HG03097 (cell line): ENCODE results near the gene AATK.
A peak's percentile ranks its signal among the peaks of the same experiment; 100 is the strongest.

Experiments
- ATAC-seq: cut with Tn5 transposase; IDR thresholded peaks from one replicate; pipeline ENCODE4 v1.9.1; 2021; ENCODE audit not compliant: unreplicated experiment, low FRiP score

Gene AATK

GRCh38 chr17:81118308-81119221 is 47.5 kb downstream of the AATK start:
- ATAC-seq, result no peak

DNA sequence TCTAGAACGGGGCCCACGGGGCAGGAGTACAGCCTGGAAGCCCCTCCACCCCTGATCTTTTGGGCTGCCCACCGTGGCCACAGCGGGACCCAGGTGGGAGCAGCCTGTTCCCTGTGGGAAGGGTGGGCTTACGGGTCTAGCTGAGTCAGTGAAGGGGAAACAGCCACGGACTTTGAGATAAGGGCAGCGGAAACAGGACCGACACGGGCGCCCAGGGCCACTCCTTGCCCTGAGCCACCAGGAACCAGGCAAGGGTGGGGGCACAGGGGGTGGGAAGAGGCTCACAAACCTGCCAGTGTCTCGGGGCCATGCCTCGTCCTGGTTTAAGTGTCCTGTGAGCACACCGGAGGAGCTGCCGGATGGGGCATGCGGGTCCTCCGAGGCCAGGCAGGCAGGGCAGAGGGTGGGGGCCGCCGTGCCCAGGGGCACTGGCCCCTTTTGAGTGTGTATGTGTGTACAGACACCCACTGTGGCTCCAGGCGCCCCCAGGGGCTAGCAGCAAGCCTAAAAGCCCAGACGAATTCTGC is 48.3 kb downstream of the AATK start:
- ATAC-seq, result no peak

- ATAC-seq, result no peak
Observed at GRCh38 chr17:81116704-81117103, 49.3 kb downstream of the AATK start.

- no peak for ATAC-seq
Observed at GRCh38 chr17:81115749-81116464, 50.1 kb downstream of the AATK start.

DNA sequence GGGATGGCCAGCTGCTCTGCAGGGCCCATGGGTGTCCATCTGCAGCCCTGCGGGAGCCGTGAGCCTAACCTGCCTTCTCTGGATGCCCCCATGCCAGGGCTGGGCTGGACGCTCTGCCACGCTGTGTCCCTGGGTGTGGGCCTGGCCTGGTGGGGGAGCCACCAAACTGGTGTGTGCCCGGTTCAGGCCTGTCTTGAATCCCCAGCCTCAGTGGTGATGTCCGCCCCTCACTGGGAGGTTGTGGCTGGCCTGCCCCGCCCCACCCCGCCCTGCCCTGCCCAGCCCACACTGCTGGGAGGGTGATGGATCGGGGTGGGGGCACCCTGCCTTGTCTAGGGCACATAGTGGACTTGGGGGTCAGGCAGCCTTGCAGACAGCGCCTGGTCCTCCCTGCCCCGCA is 50.8 kb downstream of the AATK start:
- no peak for ATAC-seq

- ATAC-seq, result no peak
Observed at GRCh38 chr17:81114351-81115093, 51.5 kb downstream of the AATK start.

DNA sequence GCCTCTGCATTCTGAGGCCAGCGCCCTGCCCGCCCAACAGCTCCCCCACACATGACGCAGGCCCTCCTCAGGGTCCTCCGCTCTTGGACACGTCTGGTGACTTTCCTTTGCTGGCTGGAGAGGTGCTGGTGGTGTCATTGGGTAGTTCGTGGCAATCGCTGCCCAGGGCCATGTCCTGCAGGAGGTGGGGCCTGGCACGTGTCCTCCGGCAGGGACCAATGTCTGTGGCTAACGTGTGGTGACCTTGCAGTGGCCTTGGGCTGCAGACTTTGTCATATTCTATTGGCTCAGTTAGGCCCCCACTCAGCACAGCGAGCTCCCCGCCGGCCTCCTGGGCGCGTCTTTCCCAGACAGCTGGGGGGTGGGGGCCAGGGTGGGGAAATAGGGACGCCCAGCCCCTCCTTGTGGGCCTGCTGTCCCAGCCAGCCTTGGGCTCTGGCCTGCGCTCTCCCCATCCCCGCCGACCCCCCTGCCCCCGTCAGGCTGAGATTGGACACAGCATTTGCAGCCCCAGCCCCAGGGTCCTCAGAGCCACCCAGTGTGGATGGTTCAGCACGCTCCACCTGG is 52.8 kb downstream of the AATK start:
- ATAC-seq, result no peak

DNA sequence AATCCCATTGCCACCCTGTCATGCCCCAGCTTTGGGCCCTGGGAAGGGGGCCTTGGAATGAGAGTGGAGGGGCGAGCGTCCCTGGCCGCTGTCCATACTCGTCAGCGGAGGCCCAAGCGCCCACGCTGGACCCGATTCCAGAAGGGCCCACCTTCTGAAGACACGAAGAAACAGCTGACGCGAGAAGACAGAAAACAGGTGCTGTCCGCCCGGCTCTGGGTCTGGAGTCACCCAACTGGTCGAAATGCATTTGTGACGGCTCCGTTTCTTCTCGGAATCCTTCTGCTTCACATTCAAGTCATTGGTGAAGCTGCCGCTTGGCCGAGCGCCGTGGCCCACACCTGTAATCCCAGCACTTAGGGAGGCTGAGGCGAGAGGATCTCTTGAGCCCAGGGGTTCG is 53.6 kb downstream of the AATK start:
- ATAC-seq, result no peak

DNA sequence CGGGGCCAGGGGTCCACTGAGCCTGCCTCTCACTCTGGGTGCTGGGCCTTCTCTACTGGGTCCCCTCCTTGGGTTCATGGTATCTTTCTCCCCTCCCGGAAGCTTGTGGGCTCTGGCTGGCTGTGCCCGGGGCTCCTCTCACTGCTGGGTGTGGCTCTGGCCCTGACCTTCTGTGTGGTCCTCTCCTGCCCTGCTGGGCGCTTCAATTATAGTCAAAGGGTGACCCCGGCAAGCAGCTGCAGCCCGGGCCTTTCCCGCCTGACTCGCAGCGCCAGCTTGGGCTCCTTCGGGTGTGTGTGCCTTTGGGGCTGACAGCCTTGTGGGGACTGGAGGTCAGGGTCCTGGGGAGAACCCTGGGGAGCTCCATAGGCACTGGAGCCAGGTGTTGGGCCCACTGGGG is 55.0 kb downstream of the AATK start:
- no peak for ATAC-seq

- ATAC-seq, result no peak
Observed at GRCh38 chr17:81110488-81111040, 55.5 kb downstream of the AATK start.

GRCh38 chr17:81109957-81110356 is 56.1 kb downstream of the AATK start:
- ATAC-seq, result no peak

DNA sequence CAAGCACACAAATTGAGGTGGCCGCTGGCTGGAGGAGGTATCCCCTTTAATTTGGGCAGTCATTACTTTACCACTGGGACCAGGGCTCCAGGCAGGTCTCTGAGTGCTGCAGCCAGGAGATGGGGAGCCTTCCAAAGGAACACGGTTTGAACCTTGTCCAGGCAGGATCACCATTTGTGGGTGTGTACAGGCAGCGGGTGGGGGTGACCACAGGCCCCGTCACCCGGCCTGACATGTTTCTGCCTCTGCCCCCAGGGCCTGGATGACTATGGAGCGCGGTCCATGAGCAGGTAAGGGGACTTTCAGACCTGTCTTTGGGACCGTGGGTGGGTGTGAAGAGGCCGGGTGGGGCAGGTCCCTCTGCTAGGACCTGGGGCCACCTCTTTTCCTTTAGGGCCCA is 57.8 kb downstream of the AATK start:
- no peak for ATAC-seq

- ATAC-seq, result no peak
Observed at GRCh38 chr17:81106716-81107115, 59.3 kb downstream of the AATK start.

DNA sequence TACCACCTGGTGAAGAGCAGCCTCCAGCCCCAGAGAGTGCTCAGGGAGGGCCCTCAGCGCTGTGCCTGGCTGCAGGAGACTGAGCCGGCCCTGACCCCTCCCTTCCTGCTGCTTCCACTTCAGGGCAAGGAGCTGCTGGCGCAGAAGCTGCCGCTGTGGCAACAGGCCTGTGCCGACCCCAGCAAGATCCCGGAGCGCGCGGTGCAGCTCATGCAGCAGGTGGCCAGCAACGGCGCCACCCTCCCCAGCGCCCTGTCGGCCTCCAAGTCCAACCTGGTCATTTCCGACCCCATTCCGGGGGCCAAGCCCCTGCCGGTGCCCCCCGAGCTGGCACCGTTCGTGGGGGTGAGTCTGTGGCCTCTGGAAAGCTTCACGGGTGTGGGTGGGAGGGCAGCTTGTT is 62.6 kb downstream of the AATK start:
- ATAC-seq, result no peak

DNA sequence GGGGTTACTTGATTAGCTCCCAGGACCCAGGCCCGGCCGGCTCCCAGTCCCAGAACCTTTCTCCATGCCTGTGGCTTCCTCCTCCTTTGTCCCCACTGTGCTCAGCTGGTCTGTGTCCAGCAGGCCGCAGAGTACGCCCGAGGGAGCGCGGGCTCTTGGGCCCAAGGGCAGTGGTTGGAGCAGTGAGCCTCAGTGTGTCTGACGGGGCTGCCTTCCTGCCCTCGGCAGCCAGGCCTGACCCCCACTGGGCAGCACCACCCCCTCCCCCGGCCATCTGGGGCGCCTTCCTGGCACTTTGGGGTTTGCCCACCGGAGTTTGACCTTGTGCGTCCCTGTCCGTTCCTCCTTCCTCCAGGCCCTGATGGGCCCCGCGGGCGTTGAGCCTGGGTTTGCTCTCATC is 63.2 kb downstream of the AATK start:
- ATAC-seq, result no peak

- ATAC-seq, result no peak
Observed at GRCh38 chr17:81102352-81102751, 63.7 kb downstream of the AATK start.

GRCh38 chr17:81101614-81102306 is 64.3 kb downstream of the AATK start:
- peak; percentile 82 for ATAC-seq

DNA sequence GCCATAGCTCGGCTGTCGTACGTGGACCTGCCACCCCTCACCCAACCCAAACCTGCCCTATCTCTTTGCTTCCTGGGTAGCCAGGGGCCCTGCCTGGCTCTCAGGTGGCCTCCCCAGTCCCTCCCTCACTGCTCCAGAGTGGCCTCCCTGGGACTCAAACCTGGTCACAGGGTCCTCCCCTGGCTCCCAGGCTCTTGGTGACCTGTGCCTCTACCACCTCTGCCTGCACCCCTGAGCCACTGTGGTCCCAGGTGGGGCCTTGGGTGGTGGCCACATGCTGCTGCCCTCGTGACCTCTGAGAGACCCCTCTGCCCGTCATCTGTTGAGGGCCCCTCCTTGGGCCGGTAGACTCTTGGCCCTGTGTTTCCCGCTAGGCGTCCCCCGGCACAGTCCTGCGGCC is 65.4 kb downstream of the AATK start:
- no peak for ATAC-seq

DNA sequence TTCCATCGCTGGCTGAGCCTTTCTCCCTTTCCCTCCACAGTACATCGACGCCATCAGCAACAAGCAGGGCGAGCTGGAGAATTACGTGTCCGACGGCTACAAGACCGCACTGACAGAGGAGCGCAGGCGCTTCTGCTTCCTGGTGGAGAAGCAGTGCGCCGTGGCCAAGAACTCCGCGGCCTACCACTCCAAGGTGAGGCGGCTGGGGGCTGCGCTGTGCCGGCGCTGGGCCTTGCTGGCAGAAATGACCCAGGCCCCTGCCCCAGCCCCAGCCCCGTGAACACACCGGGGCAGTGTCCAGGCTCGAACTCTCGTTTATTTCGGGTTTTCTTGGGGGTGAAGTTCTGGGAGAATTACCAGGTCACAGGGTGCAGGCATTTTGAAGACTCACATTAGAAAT is 66.1 kb downstream of the AATK start:
- no peak for ATAC-seq

- no peak for ATAC-seq
Observed at GRCh38 chr17:81097943-81098308, 68.1 kb downstream of the AATK start.
